KBM-7 (cell line): Measurements from ENCODE around the gene TFR2.

Experiments
- DNase-seq: peaks from one replicate; pipeline ENCODE4 v3.0.0-alpha.2; 2015
- in situ Hi-C: fragments of 300-500 bp; cut with MboI; formaldehyde crosslinking; loops from 2 replicates; pipeline ENCODE4 v1.14.3; 2020; ENCODE audit warnings: low sequenced_read_pairs, low pct_unique_long_range_greater_than_20kb, mixed read lengths

TFR2 gene

DNA sequence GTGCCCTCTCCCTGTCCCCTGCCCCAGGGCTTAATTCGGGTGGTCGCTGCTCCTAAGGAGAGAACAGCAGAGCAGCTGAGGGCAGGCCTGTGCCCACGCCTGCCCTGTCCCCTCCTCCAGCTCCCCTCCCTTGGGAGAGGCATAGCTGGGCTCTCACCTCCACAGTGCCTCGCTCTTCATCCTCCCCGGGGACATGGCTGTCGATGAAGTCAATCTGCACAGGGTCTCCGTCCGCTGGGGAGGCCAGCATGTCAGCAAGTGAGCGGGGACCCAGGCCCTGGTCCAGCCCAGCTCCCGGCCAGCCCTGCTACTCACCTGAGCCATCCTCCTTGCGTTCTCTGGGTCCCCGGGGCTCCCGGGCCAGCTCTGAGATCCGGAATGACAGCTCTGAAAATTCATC, 63.8 kb downstream of the TFR2 start:
- in situ Hi-C loops, result no loop called here
- DNase-seq, result no peak

DNA sequence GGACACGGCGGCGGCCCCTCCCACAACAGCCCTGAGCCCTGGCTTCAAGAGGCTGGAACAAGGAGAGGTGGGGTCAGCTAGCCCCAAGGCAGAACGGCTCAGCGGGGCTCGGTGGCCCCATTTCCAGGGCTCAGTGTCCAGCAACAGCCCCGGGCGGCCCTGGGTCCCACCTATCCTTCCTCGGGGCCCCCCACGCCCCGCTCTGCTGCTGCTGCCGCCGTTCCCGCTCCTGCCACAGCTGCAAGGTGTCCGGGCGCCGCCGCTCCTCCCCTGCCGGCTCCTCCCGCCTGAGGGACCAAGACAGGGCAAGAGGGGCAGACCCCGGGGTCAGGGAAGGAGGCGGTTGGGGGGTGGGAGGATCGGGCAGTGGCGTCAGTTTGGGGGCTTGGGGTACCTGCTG, 64.2 kb downstream of the TFR2 start:
- no peak for DNase-seq
- in situ Hi-C loops, result no loop called here

DNA sequence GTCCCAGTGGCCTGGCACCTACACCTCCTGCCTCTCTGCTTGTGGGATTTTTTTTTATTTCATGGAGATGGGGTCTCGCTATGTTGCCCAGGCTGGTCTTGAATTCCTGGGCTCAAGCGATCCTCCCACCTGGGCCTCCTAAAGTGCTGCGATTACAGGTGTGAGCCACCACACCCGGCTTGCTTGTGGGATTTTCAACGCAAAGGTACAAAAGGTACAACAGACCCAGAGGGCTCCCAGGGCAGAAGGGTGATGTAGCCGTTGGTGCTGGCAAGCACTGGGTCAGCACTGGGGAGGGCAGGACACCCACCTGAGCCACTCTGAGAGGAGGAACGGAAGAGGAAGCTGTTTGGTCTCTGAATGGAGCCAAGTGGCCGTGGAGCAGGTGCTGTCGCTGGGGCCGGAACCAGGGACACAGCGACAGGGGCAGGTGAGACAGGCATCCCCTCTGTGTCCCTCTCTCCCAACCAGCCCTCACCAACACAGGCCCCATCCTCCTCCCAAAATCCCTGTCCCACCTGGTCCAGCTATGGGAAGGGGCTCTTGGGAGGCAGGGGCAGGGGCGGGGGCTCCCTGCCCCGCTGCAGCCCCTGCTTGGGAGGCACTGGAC, 64.9 kb downstream of the TFR2 start:
- DNase-seq, result no peak
- in situ Hi-C loops, result no loop called here

- in situ Hi-C loops, result no loop called here
Measured at GRCh38 chr7:100575746-100576383, 65.5 kb downstream of the TFR2 start.

GRCh38 chr7:100575206-100575631, 66.1 kb downstream of the TFR2 start:
- no peak for DNase-seq
- in situ Hi-C loops, result no loop called here

More at GRCh38 chr7:100575746-100576383, 65.5 kb downstream of the TFR2 start:
- no peak for DNase-seq

DNA sequence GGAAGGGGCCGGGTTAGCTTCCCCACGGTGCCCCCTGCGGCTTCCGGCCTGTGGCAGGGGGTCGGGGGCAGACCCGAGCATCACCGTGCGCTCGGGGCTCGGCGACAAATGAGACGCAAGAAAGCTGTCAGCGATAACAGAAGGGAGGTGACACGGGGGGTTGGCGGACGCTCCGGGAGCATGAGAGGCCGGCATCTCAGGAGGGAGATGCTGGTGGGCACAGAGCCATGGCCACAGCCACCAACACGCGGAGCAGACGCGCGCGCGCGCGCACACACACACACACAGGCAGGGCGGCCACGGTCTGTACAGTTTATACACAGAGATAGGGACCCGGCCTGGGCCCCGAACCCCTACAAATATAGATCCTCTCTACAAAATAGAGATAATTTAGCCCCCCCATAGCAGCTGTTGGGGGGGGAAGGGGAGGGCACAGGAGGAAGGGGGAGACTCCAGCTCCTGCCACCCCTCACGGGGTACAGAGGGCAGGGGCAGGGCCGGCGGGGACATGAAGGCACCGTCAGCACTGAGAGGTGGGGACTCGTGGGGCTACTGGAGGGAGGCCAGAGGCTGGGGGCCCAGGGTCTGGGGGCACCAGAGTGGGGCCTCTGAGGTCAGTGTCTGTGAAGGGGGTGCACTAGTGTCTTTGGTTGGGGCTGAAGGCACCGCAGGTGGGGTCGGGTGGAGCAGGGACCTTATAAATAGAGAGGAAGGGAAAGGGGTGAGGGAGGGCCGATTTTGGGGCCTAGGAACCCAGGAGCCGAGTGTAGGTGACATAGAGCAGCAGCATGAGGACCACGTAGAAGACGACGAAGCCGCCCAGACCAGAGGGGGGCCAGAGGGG, 66.8 kb downstream of the TFR2 start:
- in situ Hi-C loops, result no loop called here
- no peak for DNase-seq

DNA sequence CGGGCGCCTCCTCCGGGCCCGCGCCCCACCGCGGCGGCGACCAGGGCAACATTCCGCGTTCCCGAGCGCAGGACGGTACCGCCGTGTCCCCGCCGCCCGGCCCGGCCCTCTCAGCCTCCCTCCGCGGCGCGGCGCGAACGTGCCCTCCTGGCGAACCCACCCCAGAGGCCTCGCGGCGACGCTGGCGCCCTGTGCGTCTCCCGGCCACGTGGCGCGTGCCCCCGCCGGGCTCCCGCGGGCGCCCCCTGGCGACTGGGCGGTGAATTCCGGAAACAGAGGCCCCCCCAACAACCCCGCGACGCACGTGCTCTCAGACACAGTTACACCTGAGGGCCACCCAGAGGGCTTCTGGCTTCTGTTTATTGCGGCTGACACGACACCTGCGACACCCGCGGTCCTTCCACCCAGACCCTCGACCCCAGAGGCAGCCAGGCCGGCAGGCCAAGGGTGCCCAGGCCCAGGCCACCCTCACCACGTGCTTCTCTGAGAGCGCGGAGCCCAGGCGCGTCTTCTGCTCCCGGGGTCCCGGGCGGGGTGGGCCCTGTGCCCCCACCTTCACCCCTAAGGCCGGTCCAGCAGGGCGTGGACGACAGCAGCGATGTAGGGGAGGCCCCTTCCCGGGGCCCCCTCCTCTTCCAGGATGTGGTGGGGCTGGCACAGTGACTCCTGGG, 67.5 kb downstream of the TFR2 start, which contains the start of gene SAP25:
SAP25 (minus strand) TSS at position 210 of the 671 bp plus-strand sequence; CDS start at position 52, 158 bp downstream.
- DNase-seq, result no peak
- in situ Hi-C loops, result no loop called here

GRCh38 chr7:100572949-100573675, 68.2 kb downstream of the TFR2 start:
- in situ Hi-C loops, result no loop called here

GRCh38 chr7:100572281-100572948, 68.9 kb downstream of the TFR2 start:
- in situ Hi-C loops, result no loop called here
- no peak for DNase-seq

More at GRCh38 chr7:100572949-100573675, 68.2 kb downstream of the TFR2 start:
- no peak for DNase-seq

- in situ Hi-C loops, result no loop called here
- no peak for DNase-seq
Measured at GRCh38 chr7:100571829-100572116, 69.6 kb downstream of the TFR2 start.

DNA sequence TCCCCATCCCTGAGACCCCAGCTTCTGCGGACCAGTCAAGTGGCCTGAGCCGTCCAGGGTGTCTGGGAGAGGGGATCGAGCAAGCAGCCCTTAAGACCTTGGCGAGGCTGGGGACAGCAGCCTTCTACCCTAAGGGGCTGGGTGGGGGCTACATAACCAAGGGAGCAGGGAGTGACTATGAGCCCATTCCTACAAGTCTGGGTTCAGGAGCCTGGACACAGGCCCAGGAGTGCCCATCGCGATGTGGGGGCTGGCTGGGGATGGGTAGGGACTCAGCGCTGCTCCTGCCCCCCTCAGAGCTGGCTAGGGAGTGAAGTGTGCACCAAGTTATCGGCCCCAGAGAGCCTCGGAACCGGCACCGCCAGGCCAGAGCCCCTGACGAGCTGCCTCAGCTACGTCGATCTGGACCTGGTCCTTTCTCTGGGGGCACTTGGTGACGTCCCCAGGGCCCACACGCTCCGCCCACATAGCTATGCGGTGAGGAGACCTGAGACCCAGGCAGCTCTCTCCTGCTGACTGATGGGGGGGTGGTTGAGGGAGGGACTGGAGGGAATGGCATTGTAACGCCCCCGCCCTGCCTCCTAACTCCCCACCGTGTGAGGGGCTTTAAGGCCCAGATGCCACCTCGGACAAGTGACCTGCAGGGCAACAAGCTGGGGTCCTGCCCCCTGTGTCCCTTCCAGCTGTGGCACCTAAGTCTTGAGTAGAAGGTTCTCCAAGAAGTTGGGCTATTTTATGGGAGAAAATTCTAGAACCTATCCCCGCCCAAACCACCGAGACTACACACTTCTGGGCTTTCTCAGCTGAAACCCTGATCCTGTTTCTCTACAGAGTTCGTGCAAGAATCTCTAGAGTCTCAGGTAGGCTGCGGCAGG, 70.2 kb downstream of the TFR2 start:
- in situ Hi-C loops, result no loop called here
- no peak for DNase-seq
